ENCODE data around the gene ITSN2.

The ITSN2 gene

GRCh38 chr2:24262421-24262970 is 97.8 kb downstream of the ITSN2 start:
- no peak for DNase-seq

GRCh38 chr2:24261441-24261840 is 98.9 kb downstream of the ITSN2 start:
- DNase-seq: no peak

GRCh38 chr2:24259316-24259715 is 101.0 kb downstream of the ITSN2 start:
- no peak for DNase-seq

GRCh38 chr2:24258718-24259117 is 101.6 kb downstream of the ITSN2 start:
- no peak for DNase-seq

- no peak for DNase-seq
Measured at GRCh38 chr2:24253303-24253919, 106.9 kb downstream of the ITSN2 start.

GRCh38 chr2:24247592-24247991 is 112.7 kb downstream of the ITSN2 start:
- DNase-seq: no peak

- DNase-seq: no peak
Measured at GRCh38 chr2:24247164-24247563, 113.2 kb downstream of the ITSN2 start.

GRCh38 chr2:24245986-24246776 is 114.2 kb downstream of the ITSN2 start:
- DNase-seq: no peak

- DNase-seq: no peak
Measured at GRCh38 chr2:24241528-24241927, 118.8 kb downstream of the ITSN2 start.

- DNase-seq: no peak
Measured at GRCh38 chr2:24239553-24239952, 120.8 kb downstream of the ITSN2 start.

GRCh38 chr2:24238158-24238557 is 122.2 kb downstream of the ITSN2 start:
- DNase-seq: no peak

- DNase-seq: no peak
Measured at GRCh38 chr2:24237313-24237712, 123.0 kb downstream of the ITSN2 start.

GRCh38 chr2:24233321-24233720 is 127.0 kb downstream of the ITSN2 start:
- DNase-seq: no peak

- no peak for DNase-seq
Measured at GRCh38 chr2:24231461-24231881, 128.9 kb downstream of the ITSN2 start.

GRCh38 chr2:24228470-24228869 is 131.9 kb downstream of the ITSN2 start:
- DNase-seq: peak; percentile 3

GRCh38 chr2:24225499-24226242 is 134.7 kb downstream of the ITSN2 start:
- no peak for DNase-seq

GRCh38 chr2:24222946-24223345 is 137.4 kb downstream of the ITSN2 start:
- DNase-seq: no peak

GRCh38 chr2:24221343-24222050 is 138.8 kb downstream of the ITSN2 start:
- no peak for DNase-seq

GRCh38 chr2:24220554-24221291 is 139.6 kb downstream of the ITSN2 start:
- no peak for DNase-seq

- peak; percentile 3 for DNase-seq
Measured at GRCh38 chr2:24214880-24215279, 145.5 kb downstream of the ITSN2 start.

- no peak for DNase-seq
Measured at GRCh38 chr2:24211408-24211807, 148.9 kb downstream of the ITSN2 start.

GRCh38 chr2:24210723-24211122 is 149.6 kb downstream of the ITSN2 start:
- no peak for DNase-seq

Data from CD4-positive, alpha-beta T cell treated with Interleukin-4 for 4 hours (primary cell).